ENCODE results near the gene DENND1A.

- TF ChIP-seq POLR2AphosphoS5 (IDR thresholded peaks at IDR 0.05; ENCODE audit: borderline replicate concordance, low read depth, low read length), result no peak
- TF ChIP-seq EZH2 (IDR thresholded peaks at IDR 0.05), result no peak
Observed at GRCh38 chr9:123611226-123611625, 318.7 kb downstream of the DENND1A start.
